VCaP (cell line): ENCODE data around the gene ZNF865.

Experiments
- H3K27ac ChIP-seq: fragments of 450-650 bp; 2 replicates; pipeline ENCODE4 v1.5.1; 2017
- TF ChIP-seq, protein P1 (sequence below): fragments of 450-650 bp; conservative IDR thresholded peaks from 2 replicates; pipeline ENCODE4 v1.5.1; 2017; ENCODE audit warnings: mild to moderate bottlenecking, moderate library complexity

Gene ZNF865

DNA sequence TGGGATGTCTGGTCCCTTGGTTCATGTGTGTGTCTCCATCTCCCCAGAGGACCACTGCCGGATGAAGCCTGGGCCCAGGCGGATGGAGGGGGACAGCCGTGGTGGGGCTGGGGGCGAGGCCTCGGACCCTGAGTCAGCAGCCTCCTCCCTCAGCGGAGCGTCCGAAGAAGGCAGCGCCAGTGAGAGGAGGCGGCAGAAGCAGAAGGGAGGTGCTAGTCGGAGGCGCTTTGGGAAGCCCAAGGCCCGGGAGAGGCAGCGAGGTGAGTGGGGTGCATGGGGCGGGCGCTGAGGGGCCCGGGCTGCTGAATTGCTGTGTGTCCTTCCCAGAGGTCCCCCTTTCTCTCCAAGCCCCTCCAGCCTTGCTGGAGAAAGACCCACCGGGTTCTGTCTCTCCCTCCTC, 45.8 kb downstream of the ZNF865 start:
- no peak overlapping the region for H3K27ac ChIP-seq
- TF ChIP-seq, protein P1, sequence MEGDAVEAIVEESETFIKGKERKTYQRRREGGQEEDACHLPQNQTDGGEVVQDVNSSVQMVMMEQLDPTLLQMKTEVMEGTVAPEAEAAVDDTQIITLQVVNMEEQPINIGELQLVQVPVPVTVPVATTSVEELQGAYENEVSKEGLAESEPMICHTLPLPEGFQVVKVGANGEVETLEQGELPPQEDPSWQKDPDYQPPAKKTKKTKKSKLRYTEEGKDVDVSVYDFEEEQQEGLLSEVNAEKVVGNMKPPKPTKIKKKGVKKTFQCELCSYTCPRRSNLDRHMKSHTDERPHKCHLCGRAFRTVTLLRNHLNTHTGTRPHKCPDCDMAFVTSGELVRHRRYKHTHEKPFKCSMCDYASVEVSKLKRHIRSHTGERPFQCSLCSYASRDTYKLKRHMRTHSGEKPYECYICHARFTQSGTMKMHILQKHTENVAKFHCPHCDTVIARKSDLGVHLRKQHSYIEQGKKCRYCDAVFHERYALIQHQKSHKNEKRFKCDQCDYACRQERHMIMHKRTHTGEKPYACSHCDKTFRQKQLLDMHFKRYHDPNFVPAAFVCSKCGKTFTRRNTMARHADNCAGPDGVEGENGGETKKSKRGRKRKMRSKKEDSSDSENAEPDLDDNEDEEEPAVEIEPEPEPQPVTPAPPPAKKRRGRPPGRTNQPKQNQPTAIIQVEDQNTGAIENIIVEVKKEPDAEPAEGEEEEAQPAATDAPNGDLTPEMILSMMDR, result no peak

DNA sequence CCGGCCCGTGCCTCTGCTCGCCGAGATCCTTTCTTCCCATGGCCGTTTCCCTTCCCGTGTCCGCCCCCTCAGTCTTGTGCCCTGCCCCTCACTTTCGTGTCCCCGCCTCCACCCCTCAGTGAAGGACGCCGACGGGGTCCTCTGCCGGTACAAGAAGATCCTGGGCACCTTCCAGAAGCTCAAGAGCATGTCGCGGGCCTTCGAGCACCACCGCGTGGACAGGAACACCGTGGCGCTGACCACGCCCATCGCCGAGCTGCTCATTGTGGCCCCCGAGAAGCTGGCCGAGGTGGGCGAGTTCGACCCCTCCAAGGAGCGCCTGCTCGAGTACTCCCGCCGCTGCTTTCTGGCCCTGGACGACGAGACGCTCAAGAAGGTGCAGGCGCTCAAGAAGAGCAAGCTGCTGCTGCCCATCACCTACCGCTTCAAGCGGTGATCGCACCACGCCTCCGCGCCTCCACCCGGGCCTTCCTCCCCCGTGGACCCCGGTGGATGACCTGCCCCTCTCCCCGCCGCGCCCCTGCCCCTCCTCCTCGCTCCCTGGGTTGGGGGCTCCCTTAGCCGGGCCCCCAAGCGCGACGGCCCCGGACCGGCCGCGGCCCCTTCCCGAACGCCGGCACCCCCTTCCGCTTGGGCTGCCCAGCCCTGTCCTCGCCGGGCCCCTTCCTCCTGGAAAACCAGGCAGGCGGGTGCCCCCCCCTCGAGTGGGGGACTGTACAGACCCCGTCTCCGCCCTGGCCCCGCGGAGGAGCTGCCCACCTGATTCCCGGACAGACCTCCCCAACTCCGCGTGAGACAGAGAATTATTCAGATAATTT, 47.1 kb downstream of the ZNF865 start:
- TF ChIP-seq, protein P1, result no peak
- H3K27ac ChIP-seq, result peak overlapping the region; percentile 100

- TF ChIP-seq, protein P1, result peak; percentile 99
- H3K27ac ChIP-seq, result peak overlapping the region; percentile 100
Observed at GRCh38 chr19:55653651-55654322, 48.3 kb downstream of the ZNF865 start.

- TF ChIP-seq, protein P1, result no peak
Observed at GRCh38 chr19:55654323-55654867, 48.9 kb downstream of the ZNF865 start.

GRCh38 chr19:55654868-55655647, 49.6 kb downstream of the ZNF865 start, which contains the start of gene U2AF2:
TSS of gene U2AF2 (plus strand) at chr19:55655035. CDS start at chr19:55655105, 70 bp downstream.
- H3K27ac ChIP-seq, result peak within 1 kb of the TSS; percentile 100
- TF ChIP-seq, protein P1, result no peak

More at GRCh38 chr19:55654323-55654867, 48.9 kb downstream of the ZNF865 start:
- peak overlapping the region; percentile 100 for H3K27ac ChIP-seq

DNA sequence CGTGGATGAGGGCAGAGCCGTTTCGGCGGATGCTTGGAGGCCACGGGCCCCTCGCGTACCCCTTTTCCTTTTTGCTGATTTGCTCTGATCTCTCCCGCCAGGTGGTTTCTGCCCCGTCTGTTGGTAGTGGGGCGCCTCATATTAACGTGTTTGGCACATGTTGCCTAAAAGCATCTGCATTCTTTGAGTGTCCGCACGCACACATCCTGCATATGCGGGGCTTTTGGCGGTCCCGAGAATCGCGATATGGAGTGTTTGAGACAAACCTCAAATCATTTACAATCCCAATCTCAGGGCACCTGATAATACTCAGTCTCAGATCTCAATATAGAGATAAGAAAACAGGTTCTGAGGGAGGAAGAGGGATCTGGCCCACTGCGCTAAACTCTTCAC, 50.2 kb downstream of the ZNF865 start:
- H3K27ac ChIP-seq, result peak overlapping the region; percentile 100
- TF ChIP-seq, protein P1, result no peak
